WERI-Rb-1 (cell line): ENCODE data around the gene ATXN1.

Experiments used
- DNase-seq: peaks from one replicate; pipeline ENCODE4 v3.0.0-alpha.2; 2020
- H3K27ac ChIP-seq: fragments of 250-450 bp; sonication (Bioruptor Pico); 2 replicates; pipeline ENCODE4 v1.5.1; 2020; ENCODE audit warnings: mild to moderate bottlenecking, moderate library complexity
- H3K27me3 ChIP-seq: fragments of 250-450 bp; sonication (Bioruptor Pico); 2 replicates; pipeline ENCODE4 v1.5.1; 2021; ENCODE audit warnings: mild to moderate bottlenecking, low read depth, moderate library complexity; ENCODE audit not compliant: insufficient read depth, severe bottlenecking
- H3K36me3 ChIP-seq: fragments of 250-450 bp; sonication (Bioruptor Pico); 2 replicates; pipeline ENCODE4 v1.5.1; 2020; ENCODE audit warnings: mild to moderate bottlenecking, moderate library complexity
- H3K4me3 ChIP-seq: 2 replicates; pipeline ENCODE4 v1.5.1; 2011; ENCODE audit warnings: low read depth, mild to moderate bottlenecking, control low read depth, low read length
- H3K9me3 ChIP-seq: fragments of 250-450 bp; sonication (Bioruptor Pico); 2 replicates; pipeline ENCODE4 v1.5.1; 2021; ENCODE audit warnings: mild to moderate bottlenecking, moderate library complexity; ENCODE audit not compliant: severe bottlenecking
- TF ChIP-seq, protein P1 (sequence below): IDR thresholded peaks from 2 replicates; pipeline ENCODE4 v1.5.1; 2011; ENCODE audit warnings: low read depth, mild to moderate bottlenecking, control low read depth, inconsistent platforms, low read length

The ATXN1 gene

DNA sequence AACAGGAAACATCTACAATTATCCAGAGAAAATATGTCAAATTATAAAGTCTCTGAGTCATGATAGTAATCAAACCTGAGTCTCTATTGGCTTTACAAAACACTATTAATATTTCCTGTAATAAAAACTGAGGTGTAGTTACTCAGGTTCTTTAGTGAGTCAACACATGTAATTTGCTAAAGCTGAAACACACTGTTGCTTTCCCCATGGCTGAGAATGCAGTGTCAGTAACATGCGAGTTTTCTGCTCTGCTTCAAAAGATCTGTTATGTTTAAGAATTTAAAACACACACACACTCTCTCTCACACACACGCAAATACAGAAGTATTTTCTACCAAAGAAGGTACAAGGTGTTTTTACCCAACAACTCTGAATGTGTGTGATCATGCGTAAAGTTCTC, 38.6 kb downstream of the ATXN1 start:
- Histone ChIP-seq H3K27ac (no peak overlapping the region), H3K4me3 (no peak overlapping the region), H3K27me3 (no peaks in the 10 kb centered on the region), H3K9me3 (no peaks in the 10 kb centered on the region), H3K36me3 (no peaks in the 10 kb centered on the region)
- TF ChIP-seq, protein P1, sequence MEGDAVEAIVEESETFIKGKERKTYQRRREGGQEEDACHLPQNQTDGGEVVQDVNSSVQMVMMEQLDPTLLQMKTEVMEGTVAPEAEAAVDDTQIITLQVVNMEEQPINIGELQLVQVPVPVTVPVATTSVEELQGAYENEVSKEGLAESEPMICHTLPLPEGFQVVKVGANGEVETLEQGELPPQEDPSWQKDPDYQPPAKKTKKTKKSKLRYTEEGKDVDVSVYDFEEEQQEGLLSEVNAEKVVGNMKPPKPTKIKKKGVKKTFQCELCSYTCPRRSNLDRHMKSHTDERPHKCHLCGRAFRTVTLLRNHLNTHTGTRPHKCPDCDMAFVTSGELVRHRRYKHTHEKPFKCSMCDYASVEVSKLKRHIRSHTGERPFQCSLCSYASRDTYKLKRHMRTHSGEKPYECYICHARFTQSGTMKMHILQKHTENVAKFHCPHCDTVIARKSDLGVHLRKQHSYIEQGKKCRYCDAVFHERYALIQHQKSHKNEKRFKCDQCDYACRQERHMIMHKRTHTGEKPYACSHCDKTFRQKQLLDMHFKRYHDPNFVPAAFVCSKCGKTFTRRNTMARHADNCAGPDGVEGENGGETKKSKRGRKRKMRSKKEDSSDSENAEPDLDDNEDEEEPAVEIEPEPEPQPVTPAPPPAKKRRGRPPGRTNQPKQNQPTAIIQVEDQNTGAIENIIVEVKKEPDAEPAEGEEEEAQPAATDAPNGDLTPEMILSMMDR: no peak
- no peak for DNase-seq

DNA sequence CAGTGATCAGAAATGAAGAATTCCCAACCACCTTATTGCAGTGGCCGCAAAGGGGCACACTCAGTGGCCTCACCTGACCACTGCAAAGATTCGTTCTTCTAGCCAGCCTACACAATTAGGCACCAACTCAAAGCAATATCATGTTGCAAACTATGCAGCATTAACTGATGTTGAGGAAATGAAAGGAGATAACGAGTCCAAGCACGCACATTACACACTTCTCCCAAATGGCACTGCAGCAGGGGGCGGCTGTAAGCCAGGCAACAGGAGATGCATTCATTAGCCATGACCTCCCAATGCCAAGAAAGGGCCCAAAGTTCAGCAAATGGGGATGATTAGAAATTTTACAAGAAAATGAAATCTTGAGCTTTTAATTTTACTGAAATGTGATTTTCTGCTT, 39.3 kb downstream of the ATXN1 start:
- Histone ChIP-seq H3K4me3 (no peak overlapping the region), H3K36me3 (no peaks in the 10 kb centered on the region), H3K27me3 (no peaks in the 10 kb centered on the region), H3K9me3 (no peaks in the 10 kb centered on the region), H3K27ac (no peak overlapping the region)
- TF ChIP-seq, protein P1: no peak
- no peak for DNase-seq

DNA sequence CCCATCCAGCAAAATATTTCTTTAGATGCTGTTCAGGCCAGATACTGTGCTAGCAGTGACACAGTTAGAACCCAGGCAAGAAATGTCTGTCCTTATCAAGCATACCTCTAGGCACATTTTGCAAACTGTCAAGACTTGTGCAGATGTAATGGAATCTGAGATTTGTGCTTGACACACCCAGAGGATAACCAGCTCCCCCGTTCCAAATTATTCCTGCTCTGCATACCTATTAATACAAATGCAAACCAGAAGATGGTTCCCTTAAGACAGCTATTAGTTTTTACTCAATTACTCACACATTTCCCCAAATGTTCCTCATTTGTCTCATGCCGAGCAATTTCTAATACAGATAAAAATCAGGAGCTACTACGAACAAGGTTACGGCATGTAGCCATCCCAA, 40.4 kb downstream of the ATXN1 start:
- no peak overlapping the region for H3K27ac ChIP-seq
- no peaks in the 10 kb centered on the region for H3K9me3 ChIP-seq
- no peak for DNase-seq

DNA sequence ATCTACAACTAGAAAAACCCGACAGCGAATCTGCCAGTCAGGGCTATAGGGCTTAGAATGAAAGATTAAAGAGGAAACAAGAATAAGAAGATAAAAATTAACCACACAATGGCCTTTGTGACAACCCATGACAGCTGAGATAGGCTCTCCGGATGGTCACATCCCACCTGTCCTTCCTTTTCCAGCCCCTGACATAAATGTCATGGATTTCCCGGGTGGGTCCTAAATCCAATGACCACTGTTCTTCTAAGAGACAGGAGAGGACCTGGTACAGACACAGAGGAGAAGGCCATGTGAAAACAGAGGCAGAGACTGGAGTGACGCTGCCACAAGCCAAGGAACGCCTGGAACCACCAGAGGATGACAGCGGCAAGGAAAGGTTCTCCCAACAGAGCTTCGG, 41.8 kb downstream of the ATXN1 start:
- Histone ChIP-seq H3K4me3 (no peak overlapping the region), H3K36me3 (no peaks in the 10 kb centered on the region), H3K27ac (no peak overlapping the region), H3K9me3 (no peaks in the 10 kb centered on the region), H3K27me3 (no peaks in the 10 kb centered on the region)
- TF ChIP-seq, protein P1: no peak
- no peak for DNase-seq

More for the DNA sequence above, 40.4 kb downstream of the ATXN1 start:
- no peaks in the 10 kb centered on the region for H3K36me3 ChIP-seq
- TF ChIP-seq, protein P1: no peak
- H3K27me3 ChIP-seq: no peaks in the 10 kb centered on the region
- no peak overlapping the region for H3K4me3 ChIP-seq

DNA sequence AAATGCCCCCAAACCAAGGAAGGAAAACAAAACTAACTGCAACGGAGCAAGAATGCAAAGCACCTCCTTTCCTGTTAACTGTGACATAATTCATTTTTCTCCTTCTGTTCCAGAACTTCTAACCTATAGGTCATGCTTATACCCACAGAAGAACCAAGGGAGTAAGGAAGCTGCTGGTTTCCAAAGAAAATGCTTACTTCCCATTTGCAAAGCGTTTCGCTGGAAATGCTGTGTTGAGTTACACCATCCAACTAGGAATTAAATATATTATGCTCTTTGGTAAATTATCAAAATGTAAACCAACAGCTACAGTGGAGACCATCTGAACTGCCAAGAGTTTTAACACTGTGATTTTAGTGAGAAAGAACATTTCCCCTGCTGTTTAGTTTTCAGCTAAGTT, 42.9 kb downstream of the ATXN1 start:
- H3K27ac ChIP-seq: no peak overlapping the region
- H3K36me3 ChIP-seq: no peaks in the 10 kb centered on the region
- no peak for DNase-seq
- no peaks in the 10 kb centered on the region for H3K27me3 ChIP-seq
- no peak overlapping the region for H3K4me3 ChIP-seq
- TF ChIP-seq, protein P1: no peak
- H3K9me3 ChIP-seq: no peaks in the 10 kb centered on the region

DNA sequence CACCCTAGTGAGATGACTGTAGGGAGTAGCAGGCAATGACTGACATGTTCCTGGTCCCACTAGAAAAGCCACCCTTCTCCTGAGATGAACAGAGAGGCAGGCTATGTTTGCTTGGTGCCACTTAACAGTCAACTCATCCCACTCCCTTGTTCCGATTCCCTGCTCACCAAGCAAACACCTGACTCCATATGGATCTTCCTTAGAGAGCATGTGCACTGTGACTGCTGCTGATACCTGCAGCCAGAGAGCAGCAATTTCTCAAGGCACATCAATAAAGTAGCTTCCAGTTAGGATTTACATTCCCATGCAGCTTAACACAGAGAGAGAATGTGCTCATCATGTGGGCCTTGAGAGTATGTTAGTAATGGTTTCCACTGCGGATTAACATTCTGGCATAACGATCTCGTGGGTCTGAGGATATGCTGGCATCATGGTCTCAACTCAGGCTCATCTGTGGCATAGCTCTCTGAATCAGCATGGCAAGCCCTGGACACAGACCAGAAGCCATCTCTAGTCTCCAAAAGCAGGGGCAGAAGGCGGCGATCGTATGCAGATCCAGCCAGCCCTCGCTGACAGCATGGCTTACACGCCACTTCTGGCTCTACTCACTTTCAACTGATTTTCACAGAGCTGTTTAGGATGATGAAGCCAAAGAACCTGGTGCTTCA, 43.9 kb downstream of the ATXN1 start:
- Histone ChIP-seq H3K4me3 (no peak overlapping the region), H3K27ac (no peak overlapping the region), H3K36me3 (no peaks in the 10 kb centered on the region), H3K9me3 (no peaks in the 10 kb centered on the region), H3K27me3 (no peaks in the 10 kb centered on the region)
- no peak for DNase-seq
- TF ChIP-seq, protein P1: no peak
